Uterus (tissue), 2 donors: ENCODE data around the gene ATXN2.

ENCODE experiments used
- CTCF ChIP-seq, 4 experiments: fragments of 200-600 bp in 2 of 4; fragments of 450-650 bp in 2 of 4; sonication (generic) in 2 of 4; IDR thresholded peaks; one replicate each; pipeline ENCODE4 v1.5.1; 2016 to 2019; ENCODE audit warnings: antibody characterized with exemption in 4 of 4, mild to moderate bottlenecking in 2 of 4, moderate library complexity in 1 of 4
- POLR2A ChIP-seq, 2 donors: fragments of 450-650 bp; IDR thresholded peaks; one replicate each; pipeline ENCODE4 v1.6.1; 2016; ENCODE audit warnings: antibody characterized with exemption in 2 of 2, mild to moderate bottlenecking in 1 of 2, moderate library complexity in 1 of 2

- TF ChIP-seq POLR2A (IDR thresholded peaks at IDR 0.05) (no peak), CTCF (IDR thresholded peaks at IDR 0.05) (no peak)
Measured at GRCh38 chr12:111588010-111588409, 11.1 kb downstream of the ATXN2 start.
